ENCODE results near the gene TRIM44. TPM values are rescaled to one million over a fixed set of nuclear protein-coding genes. Genes with fewer than 3 reads are reported as not detected.

The TRIM44 gene
- polyA plus RNA-seq, 1 donor (not counting 4 experiments of a cell fraction or from before 2014, with no cell fraction given): 48.3 TPM

DNA sequence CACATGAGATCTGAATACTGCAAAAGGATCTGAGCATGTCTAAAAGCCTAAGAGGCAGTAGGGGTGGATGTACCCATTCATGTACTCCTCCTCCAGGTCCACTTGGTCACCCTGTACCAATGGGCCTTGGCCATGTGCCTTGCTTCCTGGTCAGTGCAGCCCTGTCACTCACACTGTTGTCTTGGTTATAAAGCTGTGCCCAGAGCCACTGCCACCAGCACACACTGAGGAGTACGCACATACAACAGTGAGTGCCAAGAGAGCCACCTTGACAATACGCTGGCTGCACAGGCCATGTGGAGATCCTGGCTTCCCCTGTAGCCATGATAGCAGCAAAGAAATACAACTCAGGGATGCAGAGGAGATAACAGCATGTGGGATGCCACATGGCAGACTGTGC is 184.9 kb downstream of the TRIM44 start:
- FAIRE-seq (no peak), DNase-seq (ENCODE audit: low read depth, low spot score) (no peak)
- Histone ChIP-seq H3K9me3 (ENCODE audit: control insufficient read depth, low read depth, low read length) (no peaks in the 10 kb centered on the region), H3K27me3 (ENCODE audit: control insufficient read depth, extremely low read depth, insufficient read depth, low read length) (peaks cover 23% of the 10 kb centered on the region), H3K4me1 (ENCODE audit: control insufficient read depth, extremely low read depth, insufficient read depth, low read length) (no peaks in the 10 kb centered on the region), H3K27ac (ENCODE audit: control insufficient read depth, insufficient read depth, low read length) (no peak overlapping the region), H3K79me2 (ENCODE audit: control insufficient read depth, insufficient read depth, low read length) (no peaks in the 10 kb centered on the region), H3K36me3 (ENCODE audit: control insufficient read depth in 2 of 2, extremely low read depth in 1 of 2, insufficient read depth in 2 of 2, low read length in 2 of 2) (no peaks in the 10 kb centered on the region), H4K20me1 (ENCODE audit: control insufficient read depth, extremely low read depth, insufficient read depth, low read length) (no peaks in the 10 kb centered on the region), H2AFZ (ENCODE audit: control insufficient read depth, low read length) (no peak overlapping the region), H3K4me3 (ENCODE audit: control insufficient read depth in 2 of 3, extremely low read depth in 1 of 3, insufficient read depth in 2 of 3, low read depth in 1 of 3, low read length in 3 of 3) (no peak overlapping the region), H3K4me2 (ENCODE audit: control insufficient read depth, extremely low read depth, insufficient read depth, low read depth, low read length) (no peak overlapping the region), H3K9me1 (ENCODE audit: control insufficient read depth, extremely low read depth, insufficient read depth, low read length) (no peaks in the 10 kb centered on the region), H3K9ac (ENCODE audit: control insufficient read depth, extremely low read depth, insufficient read depth, low read length) (no peak overlapping the region)
- TF ChIP-seq, protein P1, sequence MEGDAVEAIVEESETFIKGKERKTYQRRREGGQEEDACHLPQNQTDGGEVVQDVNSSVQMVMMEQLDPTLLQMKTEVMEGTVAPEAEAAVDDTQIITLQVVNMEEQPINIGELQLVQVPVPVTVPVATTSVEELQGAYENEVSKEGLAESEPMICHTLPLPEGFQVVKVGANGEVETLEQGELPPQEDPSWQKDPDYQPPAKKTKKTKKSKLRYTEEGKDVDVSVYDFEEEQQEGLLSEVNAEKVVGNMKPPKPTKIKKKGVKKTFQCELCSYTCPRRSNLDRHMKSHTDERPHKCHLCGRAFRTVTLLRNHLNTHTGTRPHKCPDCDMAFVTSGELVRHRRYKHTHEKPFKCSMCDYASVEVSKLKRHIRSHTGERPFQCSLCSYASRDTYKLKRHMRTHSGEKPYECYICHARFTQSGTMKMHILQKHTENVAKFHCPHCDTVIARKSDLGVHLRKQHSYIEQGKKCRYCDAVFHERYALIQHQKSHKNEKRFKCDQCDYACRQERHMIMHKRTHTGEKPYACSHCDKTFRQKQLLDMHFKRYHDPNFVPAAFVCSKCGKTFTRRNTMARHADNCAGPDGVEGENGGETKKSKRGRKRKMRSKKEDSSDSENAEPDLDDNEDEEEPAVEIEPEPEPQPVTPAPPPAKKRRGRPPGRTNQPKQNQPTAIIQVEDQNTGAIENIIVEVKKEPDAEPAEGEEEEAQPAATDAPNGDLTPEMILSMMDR (optimal IDR thresholded peaks at IDR 0.05 in 1 of 3, IDR thresholded peaks at IDR 0.05 in 1 of 3, conservative IDR thresholded peaks at IDR 0.05 in 1 of 3; ENCODE audit: extremely low read depth in 1 of 3, insufficient read depth in 2 of 3, low read length in 3 of 3): no peak
- no peak for TF ChIP-seq EZH2 (IDR thresholded peaks at IDR 0.05; ENCODE audit: low read length)
- dilution Hi-C loops (cut with MboI; ENCODE audit: extremely low pct_ligation_motif_present, low sequenced_read_pairs): no loop called here

DNA sequence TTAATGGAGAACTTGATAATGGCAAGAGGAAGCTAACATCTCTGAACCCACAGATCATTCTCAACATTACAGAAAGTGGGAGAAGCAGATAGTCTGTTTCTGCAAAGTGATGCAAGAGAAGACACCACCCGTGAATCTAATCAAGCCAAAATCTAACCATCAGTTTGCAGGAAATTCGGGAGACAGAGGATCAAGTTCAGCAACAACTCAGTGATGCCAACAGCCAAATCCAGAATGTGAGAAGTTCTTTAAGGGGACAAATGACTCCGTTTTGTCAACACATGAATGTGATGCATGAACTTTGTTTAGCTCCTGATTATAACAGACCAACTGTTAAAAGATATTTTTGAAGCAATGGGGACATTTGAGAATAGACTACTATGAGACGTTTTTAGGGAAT is 186.0 kb downstream of the TRIM44 start:
- Histone ChIP-seq H3K9ac (ENCODE audit: control insufficient read depth, extremely low read depth, insufficient read depth, low read length) (no peak overlapping the region), H3K9me1 (ENCODE audit: control insufficient read depth, extremely low read depth, insufficient read depth, low read length) (no peaks in the 10 kb centered on the region), H3K36me3 (ENCODE audit: control insufficient read depth in 2 of 2, extremely low read depth in 1 of 2, insufficient read depth in 2 of 2, low read length in 2 of 2) (no peaks in the 10 kb centered on the region), H3K9me3 (ENCODE audit: control insufficient read depth, low read depth, low read length) (no peaks in the 10 kb centered on the region), H3K27me3 (ENCODE audit: control insufficient read depth, extremely low read depth, insufficient read depth, low read length) (peaks cover 23% of the 10 kb centered on the region), H3K4me3 (ENCODE audit: control insufficient read depth in 2 of 3, extremely low read depth in 1 of 3, insufficient read depth in 2 of 3, low read depth in 1 of 3, low read length in 3 of 3) (no peak overlapping the region), H3K79me2 (ENCODE audit: control insufficient read depth, insufficient read depth, low read length) (no peaks in the 10 kb centered on the region), H4K20me1 (ENCODE audit: control insufficient read depth, extremely low read depth, insufficient read depth, low read length) (no peaks in the 10 kb centered on the region), H3K4me2 (ENCODE audit: control insufficient read depth, extremely low read depth, insufficient read depth, low read depth, low read length) (no peak overlapping the region), H2AFZ (ENCODE audit: control insufficient read depth, low read length) (no peak overlapping the region), H3K27ac (ENCODE audit: control insufficient read depth, insufficient read depth, low read length) (no peak overlapping the region), H3K4me1 (ENCODE audit: control insufficient read depth, extremely low read depth, insufficient read depth, low read length) (no peaks in the 10 kb centered on the region)
- TF ChIP-seq EZH2 (IDR thresholded peaks at IDR 0.05; ENCODE audit: low read length): no peak
- TF ChIP-seq, protein P1 (optimal IDR thresholded peaks at IDR 0.05 in 1 of 3, IDR thresholded peaks at IDR 0.05 in 1 of 3, conservative IDR thresholded peaks at IDR 0.05 in 1 of 3; ENCODE audit: extremely low read depth in 1 of 3, insufficient read depth in 2 of 3, low read length in 3 of 3): no peak
- FAIRE-seq (no peak), DNase-seq (ENCODE audit: low read depth, low spot score) (no peak)
- dilution Hi-C loops (cut with MboI; ENCODE audit: extremely low pct_ligation_motif_present, low sequenced_read_pairs): no loop called here
